LNCAP (cell line): ENCODE results near the gene XPO1.

Experiments
- TF ChIP-seq, protein P1 (sequence below): fragments of 450-650 bp; IDR thresholded peaks from 2 replicates; pipeline ENCODE4 v1.5.1; 2017; ENCODE audit warnings: mild to moderate bottlenecking

The XPO1 gene

GRCh38 chr2:61537950-61538199 lies 281 bp downstream of the XPO1 start:
- TF ChIP-seq, protein P1, sequence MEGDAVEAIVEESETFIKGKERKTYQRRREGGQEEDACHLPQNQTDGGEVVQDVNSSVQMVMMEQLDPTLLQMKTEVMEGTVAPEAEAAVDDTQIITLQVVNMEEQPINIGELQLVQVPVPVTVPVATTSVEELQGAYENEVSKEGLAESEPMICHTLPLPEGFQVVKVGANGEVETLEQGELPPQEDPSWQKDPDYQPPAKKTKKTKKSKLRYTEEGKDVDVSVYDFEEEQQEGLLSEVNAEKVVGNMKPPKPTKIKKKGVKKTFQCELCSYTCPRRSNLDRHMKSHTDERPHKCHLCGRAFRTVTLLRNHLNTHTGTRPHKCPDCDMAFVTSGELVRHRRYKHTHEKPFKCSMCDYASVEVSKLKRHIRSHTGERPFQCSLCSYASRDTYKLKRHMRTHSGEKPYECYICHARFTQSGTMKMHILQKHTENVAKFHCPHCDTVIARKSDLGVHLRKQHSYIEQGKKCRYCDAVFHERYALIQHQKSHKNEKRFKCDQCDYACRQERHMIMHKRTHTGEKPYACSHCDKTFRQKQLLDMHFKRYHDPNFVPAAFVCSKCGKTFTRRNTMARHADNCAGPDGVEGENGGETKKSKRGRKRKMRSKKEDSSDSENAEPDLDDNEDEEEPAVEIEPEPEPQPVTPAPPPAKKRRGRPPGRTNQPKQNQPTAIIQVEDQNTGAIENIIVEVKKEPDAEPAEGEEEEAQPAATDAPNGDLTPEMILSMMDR, result no peak

GRCh38 chr2:61537277-61537949 lies 743 bp downstream of the XPO1 start:
- TF ChIP-seq, protein P1, result no peak

- TF ChIP-seq, protein P1, result no peak
Measured at GRCh38 chr2:61536572-61537276, 1.4 kb downstream of the XPO1 start.

DNA sequence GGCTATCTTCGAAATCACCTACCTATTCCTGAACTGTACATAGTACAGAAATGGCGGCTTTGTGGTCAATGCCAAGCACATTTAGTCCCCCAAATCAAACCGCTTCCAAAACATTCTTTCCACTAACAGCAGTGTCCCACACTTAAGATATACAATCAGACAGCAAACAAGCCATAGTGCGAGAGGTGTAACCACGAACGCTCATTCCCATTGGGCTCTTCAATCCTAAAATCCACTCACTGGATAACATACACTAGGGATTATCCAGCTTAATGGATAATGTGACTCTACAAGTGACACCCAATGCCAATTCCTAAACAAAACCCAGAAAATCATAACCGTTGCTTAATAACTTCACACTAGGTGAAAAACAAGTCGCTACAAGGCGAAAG lies 2.0 kb downstream of the XPO1 start:
- TF ChIP-seq, protein P1, result no peak

DNA sequence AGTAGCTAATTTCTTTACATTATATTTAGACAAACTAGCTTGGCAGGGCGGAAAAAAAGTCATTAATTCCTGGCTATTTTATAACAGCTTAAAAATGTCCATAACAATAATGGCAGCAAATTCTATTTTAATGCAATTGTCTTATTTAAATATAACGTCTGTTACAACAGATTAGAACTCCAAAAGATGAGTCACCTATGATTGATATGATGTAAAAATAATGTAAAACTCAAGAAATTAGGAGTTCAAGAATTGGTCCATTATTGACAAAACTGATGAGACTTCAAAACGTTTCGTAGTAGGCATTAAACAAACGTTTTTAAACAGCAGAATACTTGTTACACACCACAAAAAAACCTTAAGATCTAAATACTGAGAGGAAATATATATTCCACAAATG lies 2.7 kb downstream of the XPO1 start:
- TF ChIP-seq, protein P1, result no peak

DNA sequence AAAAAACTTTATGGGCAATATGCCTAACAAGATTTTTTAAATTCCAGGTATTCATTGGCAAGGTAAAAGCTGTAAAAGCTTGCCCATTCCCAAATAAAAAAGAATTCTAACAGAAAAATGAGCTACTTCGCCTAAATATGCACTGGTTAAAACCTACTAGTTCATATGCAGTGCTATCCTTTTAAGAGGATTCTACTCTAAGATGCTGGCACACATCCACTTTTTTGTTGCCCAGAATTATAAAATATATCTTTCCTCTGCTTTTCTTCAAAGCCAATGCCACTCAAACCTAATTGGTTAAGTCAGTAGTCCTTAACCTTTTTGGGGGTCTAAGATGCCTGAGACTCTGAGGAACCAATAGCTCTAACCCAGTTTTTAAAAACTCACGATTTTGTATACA lies 3.2 kb downstream of the XPO1 start:
- TF ChIP-seq, protein P1, result no peak

DNA sequence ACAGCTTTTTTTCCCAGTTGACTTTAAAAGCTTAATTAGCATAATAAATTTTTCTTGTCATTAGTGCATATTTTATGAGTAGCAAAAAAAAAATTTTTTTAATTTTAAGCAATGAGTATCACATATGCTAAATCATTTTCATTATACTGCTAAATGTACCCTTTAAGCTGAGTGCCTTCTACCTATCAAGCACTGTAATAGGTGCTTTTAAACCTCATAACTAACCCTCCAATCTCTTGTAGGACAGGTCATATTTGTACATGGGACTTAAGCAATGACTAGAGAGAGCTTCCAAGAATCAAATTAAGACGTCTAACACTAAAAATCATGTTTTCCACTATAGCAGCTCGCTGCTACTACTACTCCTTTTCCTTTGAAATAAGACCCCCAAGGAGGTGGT lies 7.4 kb downstream of the XPO1 start:
- TF ChIP-seq, protein P1, result no peak
